Neuron (in vitro differentiated cells): ENCODE results near the gene CRACR2B.

Experiments used
- H2AFZ ChIP-seq: one replicate; pipeline ENCODE4 v1.6.1; 2013; ENCODE audit warnings: low read depth, mild to moderate bottlenecking, inconsistent platforms, low read length, moderate library complexity
- H3K27me3 ChIP-seq: one replicate; pipeline ENCODE4 v1.6.1; 2013; ENCODE audit warnings: low read length; ENCODE audit not compliant: insufficient read depth
- H3K36me3 ChIP-seq: one replicate; pipeline ENCODE4 v1.6.1; 2013; ENCODE audit warnings: low read length; ENCODE audit not compliant: insufficient read depth
- H3K4me1 ChIP-seq: one replicate; pipeline ENCODE4 v1.6.1; 2013; ENCODE audit warnings: low read length; ENCODE audit not compliant: insufficient read depth
- H3K4me3 ChIP-seq: 2 replicates; pipeline ENCODE4 v1.5.1; 2013; ENCODE audit warnings: mild to moderate bottlenecking, low read length, moderate library complexity
- H3K9me3 ChIP-seq: one replicate; pipeline ENCODE4 v1.6.1; 2013; ENCODE audit warnings: low read length

Gene CRACR2B

GRCh38 chr11:790721-791564 lies 36.8 kb upstream of the CRACR2B start:
- Histone ChIP-seq H3K4me3 (no peak overlapping the region), H3K4me1 (peaks cover 17% of the 10 kb centered on the region), H3K9me3 (no peaks in the 10 kb centered on the region), H3K27me3 (no peaks in the 10 kb centered on the region), H3K36me3 (peaks cover 29% of the 10 kb centered on the region), H2AFZ (no peak overlapping the region)

DNA sequence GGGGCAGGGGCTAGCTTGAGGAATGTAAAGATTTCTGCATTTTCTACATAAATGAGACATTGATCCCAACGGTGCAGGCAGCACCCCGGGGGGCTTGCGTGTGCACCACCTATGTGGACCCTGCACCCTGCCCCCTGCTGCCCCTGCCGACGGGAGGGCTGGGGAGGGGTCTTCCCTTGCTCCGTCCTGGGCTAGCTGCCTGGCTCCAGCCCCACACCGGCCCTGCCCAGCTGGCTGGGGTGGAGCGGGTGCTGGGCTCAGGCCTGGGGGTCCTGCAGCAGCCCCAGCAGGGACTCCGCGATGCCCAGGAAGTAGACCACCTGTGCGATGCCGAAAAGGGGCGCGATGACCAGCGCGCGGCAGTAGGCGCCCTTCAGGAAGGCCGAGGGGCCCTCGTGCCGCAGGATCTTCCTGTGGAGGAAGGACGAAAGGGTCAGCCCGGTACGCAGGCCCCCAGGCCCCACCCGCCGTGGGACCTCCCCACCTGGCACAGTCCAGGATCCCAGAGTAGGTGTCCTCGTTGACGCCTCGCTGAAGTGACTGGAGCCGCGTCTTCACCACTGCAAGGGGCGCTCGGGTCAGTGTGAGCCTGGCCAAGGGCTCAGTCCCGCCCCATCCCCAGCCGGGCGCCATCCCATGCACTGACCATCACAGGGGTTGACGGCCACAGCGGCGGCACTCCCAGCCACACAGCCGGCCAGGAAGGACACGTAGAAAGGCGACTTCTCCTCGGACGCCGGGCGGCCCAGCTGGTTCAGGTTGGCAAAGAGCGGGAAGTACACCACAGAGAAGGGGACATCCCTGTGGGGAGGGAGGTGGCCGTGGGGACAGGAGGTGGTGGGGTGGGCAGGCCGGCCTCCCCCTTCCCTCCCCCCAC lies 35.8 kb upstream of the CRACR2B start:
- H3K27me3 ChIP-seq: no peaks in the 10 kb centered on the region
- H2AFZ ChIP-seq: no peak overlapping the region
- H3K4me1 ChIP-seq: peaks cover 26% of the 10 kb centered on the region
- H3K36me3 ChIP-seq: peaks cover 29% of the 10 kb centered on the region
- H3K9me3 ChIP-seq: no peaks in the 10 kb centered on the region
- no peak overlapping the region for H3K4me3 ChIP-seq

DNA sequence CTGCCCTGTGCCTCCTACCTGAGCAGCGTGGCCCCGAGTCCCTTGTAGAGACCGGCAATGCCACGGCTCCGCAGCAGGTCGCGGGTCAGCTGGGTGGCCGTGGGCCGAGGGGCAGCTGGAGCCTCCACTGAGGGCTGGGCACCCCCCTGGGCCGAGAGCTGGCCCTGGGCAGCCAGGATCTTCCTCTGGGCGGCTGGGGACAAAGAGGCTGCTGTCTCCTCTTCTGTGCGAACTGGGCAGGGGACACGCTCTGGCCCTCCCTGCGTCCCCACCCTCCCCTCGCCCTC lies 35.2 kb upstream of the CRACR2B start:
- Histone ChIP-seq H3K36me3 (peaks cover 29% of the 10 kb centered on the region), H3K27me3 (no peaks in the 10 kb centered on the region), H2AFZ (no peak overlapping the region), H3K4me1 (peaks cover 28% of the 10 kb centered on the region), H3K4me3 (no peak overlapping the region), H3K9me3 (no peaks in the 10 kb centered on the region)

- H3K36me3 ChIP-seq: peaks cover 29% of the 10 kb centered on the region
- no peak overlapping the region for H2AFZ ChIP-seq
- no peaks in the 10 kb centered on the region for H3K9me3 ChIP-seq
- H3K4me3 ChIP-seq: no peak overlapping the region
- H3K4me1 ChIP-seq: peaks cover 28% of the 10 kb centered on the region
- no peaks in the 10 kb centered on the region for H3K27me3 ChIP-seq
Observed at GRCh38 chr11:792873-793272, 34.8 kb upstream of the CRACR2B start.

- H3K27me3 ChIP-seq: no peaks in the 10 kb centered on the region
- no peak overlapping the region for H3K4me3 ChIP-seq
- H3K4me1 ChIP-seq: peaks cover 28% of the 10 kb centered on the region
Observed at GRCh38 chr11:793556-793955, 34.2 kb upstream of the CRACR2B start.

GRCh38 chr11:794013-794765 lies 33.5 kb upstream of the CRACR2B start:
- peaks cover 31% of the 10 kb centered on the region for H3K36me3 ChIP-seq
- H2AFZ ChIP-seq: no peak overlapping the region
- H3K4me1 ChIP-seq: peaks cover 23% of the 10 kb centered on the region
- no peaks in the 10 kb centered on the region for H3K27me3 ChIP-seq
- H3K9me3 ChIP-seq: no peaks in the 10 kb centered on the region
- H3K4me3 ChIP-seq: no peak overlapping the region

More at GRCh38 chr11:793556-793955, 34.2 kb upstream of the CRACR2B start:
- no peaks in the 10 kb centered on the region for H3K9me3 ChIP-seq
- no peak overlapping the region for H2AFZ ChIP-seq
- peaks cover 29% of the 10 kb centered on the region for H3K36me3 ChIP-seq

DNA sequence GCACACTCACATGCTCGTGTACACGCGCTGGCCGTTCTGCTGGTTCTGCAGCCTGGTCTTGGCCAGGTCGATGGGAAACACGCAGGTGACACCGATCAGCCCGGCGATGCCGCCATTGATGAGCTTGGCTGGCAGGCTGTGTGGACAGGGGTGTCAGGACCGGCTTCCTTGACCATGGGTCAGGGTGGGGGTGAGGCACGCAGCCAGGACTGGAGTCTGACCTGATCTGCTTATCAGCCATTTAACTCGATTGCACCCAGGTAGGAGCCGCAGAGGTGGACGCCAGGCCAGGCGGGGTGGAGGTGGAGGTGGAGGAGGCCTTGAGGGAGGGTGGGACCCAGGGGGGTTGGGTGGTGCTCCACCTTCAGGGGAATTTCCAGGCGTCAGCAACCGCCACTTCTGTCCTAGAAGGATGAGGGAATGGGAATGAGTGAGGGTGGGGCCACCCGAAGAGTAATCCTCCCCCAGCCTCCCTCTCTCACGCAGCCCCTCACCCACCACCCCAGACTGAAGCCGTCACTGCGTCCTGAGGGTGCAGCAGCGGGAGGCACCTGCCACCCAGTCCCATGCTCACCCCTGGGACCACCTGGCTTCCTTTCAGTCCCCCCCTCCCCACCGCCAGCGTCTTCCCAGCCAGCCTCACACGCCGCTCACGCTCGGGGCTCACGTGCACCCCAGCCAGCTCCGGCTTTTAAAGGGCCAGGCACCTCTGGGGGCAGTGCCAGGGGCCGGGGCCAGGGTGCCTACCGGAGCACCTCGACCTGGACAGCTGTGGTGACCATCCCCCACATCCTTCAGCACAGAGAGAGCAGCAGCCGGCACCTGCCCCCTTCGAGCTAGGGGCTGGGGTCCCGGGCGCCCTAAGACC lies 32.7 kb upstream of the CRACR2B start:
- no peak overlapping the region for H2AFZ ChIP-seq
- no peaks in the 10 kb centered on the region for H3K9me3 ChIP-seq
- no peaks in the 10 kb centered on the region for H3K27me3 ChIP-seq
- no peak overlapping the region for H3K4me3 ChIP-seq
- H3K36me3 ChIP-seq: peaks cover 38% of the 10 kb centered on the region
- H3K4me1 ChIP-seq: peaks cover 22% of the 10 kb centered on the region

DNA sequence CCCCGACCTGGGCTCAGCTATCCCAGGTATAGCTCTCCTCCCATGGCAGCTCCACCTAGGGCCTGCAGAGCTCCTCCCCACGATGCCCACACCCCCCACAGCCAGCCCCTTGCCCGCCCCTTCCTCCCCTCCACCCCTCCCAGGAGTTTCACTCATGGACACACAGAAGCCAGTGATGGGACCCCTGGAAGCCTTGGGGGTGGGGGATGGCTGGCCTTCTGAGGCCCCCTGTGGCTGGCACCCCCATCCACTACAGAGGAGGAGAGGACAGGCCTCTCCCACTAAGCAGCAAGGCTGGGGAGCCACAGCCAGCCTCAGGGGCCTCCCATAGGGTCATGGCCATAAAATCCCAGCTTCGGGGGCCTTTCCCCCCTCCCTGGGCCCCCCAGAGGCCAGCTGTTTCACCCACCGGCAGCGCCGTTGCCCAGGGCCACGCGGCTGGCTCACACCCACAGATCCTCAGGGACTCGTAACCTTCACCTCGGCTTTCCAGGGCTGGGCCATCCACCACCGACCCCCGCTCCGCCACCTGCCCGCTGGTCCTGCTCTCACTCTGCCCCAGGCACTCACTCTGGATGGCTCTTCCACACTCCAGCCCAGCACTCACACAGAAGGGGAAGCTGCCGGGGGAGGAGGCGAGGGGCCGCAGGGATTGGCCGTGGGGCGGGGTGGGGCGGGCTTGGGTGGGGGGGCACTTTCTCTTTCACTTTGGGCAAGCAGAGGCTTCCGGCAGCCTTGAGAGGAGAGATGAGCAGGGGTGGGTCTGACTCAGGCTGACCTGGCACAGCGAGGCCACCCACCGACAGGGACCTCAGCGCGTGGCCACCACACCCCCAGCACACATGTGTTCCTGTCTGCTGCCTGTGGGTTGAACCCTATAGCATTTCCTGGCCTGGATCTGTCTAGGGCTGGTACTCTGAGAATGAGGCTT lies 31.8 kb upstream of the CRACR2B start:
- peak overlapping the region; percentile 70 for H3K4me3 ChIP-seq
- no peak overlapping the region for H2AFZ ChIP-seq
- H3K36me3 ChIP-seq: peaks cover 47% of the 10 kb centered on the region
- peaks cover 22% of the 10 kb centered on the region for H3K4me1 ChIP-seq
- H3K27me3 ChIP-seq: no peaks in the 10 kb centered on the region
- H3K9me3 ChIP-seq: no peaks in the 10 kb centered on the region

- H2AFZ ChIP-seq: no peak overlapping the region
- peaks cover 50% of the 10 kb centered on the region for H3K36me3 ChIP-seq
- H3K9me3 ChIP-seq: no peaks in the 10 kb centered on the region
- peak overlapping the region; percentile 70 for H3K4me3 ChIP-seq
- H3K4me1 ChIP-seq: peaks cover 22% of the 10 kb centered on the region
- H3K27me3 ChIP-seq: no peaks in the 10 kb centered on the region
Observed at GRCh38 chr11:796565-797295, 31.0 kb upstream of the CRACR2B start.

GRCh38 chr11:797296-798092 lies 30.2 kb upstream of the CRACR2B start:
- Histone ChIP-seq H2AFZ (no peak overlapping the region), H3K4me3 (peak overlapping the region; percentile 70), H3K36me3 (peaks cover 50% of the 10 kb centered on the region), H3K27me3 (no peaks in the 10 kb centered on the region), H3K9me3 (no peaks in the 10 kb centered on the region), H3K4me1 (peaks cover 22% of the 10 kb centered on the region)
